MM.1S (cell line): ENCODE measurements around the gene TAS2R40.

Experiments used
- DNase-seq: peaks from one replicate; pipeline ENCODE4 v3.0.0-alpha.2; 2015
- H2AFZ ChIP-seq: fragments of 300-600 bp; sonication (generic); 2 replicates; pipeline ENCODE4 v1.6.0; 2016; ENCODE audit warnings: antibody characterized with exemption, low read length
- H3F3A ChIP-seq: fragments of 300-600 bp; sonication (generic); 2 replicates; pipeline ENCODE4 v1.6.1; 2016; ENCODE audit warnings: mild to moderate bottlenecking, antibody characterized with exemption, low read length, moderate library complexity, mixed read lengths; ENCODE audit not compliant: insufficient read depth
- H3K27ac ChIP-seq: fragments of 300-600 bp; sonication (generic); 2 replicates; pipeline ENCODE4 v1.5.1; 2016; ENCODE audit warnings: mild to moderate bottlenecking, low read length
- H3K27me3 ChIP-seq: fragments of 300-600 bp; sonication (generic); replicated peaks from 2 replicates; pipeline ENCODE4 v1.6.0; 2016; ENCODE audit warnings: low read length; ENCODE audit not compliant: insufficient read depth
- H3K36me3 ChIP-seq: fragments of 300-600 bp; sonication (generic); replicated peaks from 2 replicates; pipeline ENCODE4 v1.6.1; 2016; ENCODE audit warnings: mild to moderate bottlenecking, low read length, mixed read lengths; ENCODE audit not compliant: insufficient read depth
- H3K4me1 ChIP-seq: fragments of 300-600 bp; sonication (generic); 2 replicates; pipeline ENCODE4 v1.6.1; 2016; ENCODE audit warnings: low read length, mixed read lengths
- H3K4me2 ChIP-seq: fragments of 300-600 bp; sonication (generic); 2 replicates; pipeline ENCODE4 v1.6.0; 2016; ENCODE audit warnings: low read depth, low read length
- H3K4me3 ChIP-seq: fragments of 300-600 bp; sonication (generic); 2 replicates; pipeline ENCODE4 v1.5.1; 2016; ENCODE audit warnings: low read length, mixed read lengths
- H3K79me2 ChIP-seq: fragments of 300-600 bp; sonication (generic); 2 replicates; pipeline ENCODE4 v1.6.1; 2016; ENCODE audit warnings: mixed run types, low read length, mixed read lengths
- H3K9ac ChIP-seq: fragments of 300-600 bp; sonication (generic); 2 replicates; pipeline ENCODE4 v1.6.1; 2016; ENCODE audit warnings: low read length, mixed read lengths
- H3K9me2 ChIP-seq: fragments of 300-600 bp; sonication (generic); replicated peaks from 2 replicates; pipeline ENCODE4 v1.6.1; 2016; ENCODE audit warnings: mild to moderate bottlenecking, low read length, mixed read lengths; ENCODE audit not compliant: insufficient read depth
- H3K9me3 ChIP-seq: fragments of 300-600 bp; sonication (generic); replicated peaks from 2 replicates; pipeline ENCODE4 v1.6.1; 2016; ENCODE audit warnings: mild to moderate bottlenecking, low read length, mixed read lengths; ENCODE audit not compliant: insufficient read depth
- H4K20me1 ChIP-seq: fragments of 300-600 bp; sonication (generic); 2 replicates; pipeline ENCODE4 v1.6.1; 2016; ENCODE audit warnings: mild to moderate bottlenecking, low read length, moderate library complexity, mixed read lengths; ENCODE audit not compliant: insufficient read depth
- CTCF ChIP-seq: fragments of 300-600 bp; sonication (generic); IDR thresholded peaks from 2 replicates; pipeline ENCODE4 v1.5.1; 2016; ENCODE audit warnings: antibody characterized with exemption, low read length, mixed read lengths
- EZH2 ChIP-seq: fragments of 300-600 bp; sonication (generic); optimal IDR thresholded peaks from 2 replicates; pipeline ENCODE3; 2017; ENCODE audit warnings: low read depth, mild to moderate bottlenecking, antibody characterized with exemption, low read length, mixed read lengths
- EZH2phosphoT487 ChIP-seq: fragments of 300-600 bp; sonication (generic); IDR thresholded peaks from 2 replicates; pipeline ENCODE4 v1.6.1; 2018; ENCODE audit warnings: antibody characterized with exemption, low read length

TAS2R40 gene

GRCh38 chr7:143227806-143228205 lies 6.0 kb downstream of the TAS2R40 start:
- no peak overlapping the region for H3K27ac ChIP-seq
- no peaks in the 10 kb centered on the region for H3K79me2 ChIP-seq
- H3K9ac ChIP-seq = no peak overlapping the region
- H2AFZ ChIP-seq = no peak overlapping the region
- no peaks in the 10 kb centered on the region for H3K36me3 ChIP-seq
- no peak overlapping the region for H3K4me2 ChIP-seq
- H3F3A ChIP-seq = no peaks in the 10 kb centered on the region
- H3K27me3 ChIP-seq = no peaks in the 10 kb centered on the region
- TF ChIP-seq EZH2 (no peak), EZH2phosphoT487 (no peak), CTCF (no peak)
- H3K9me2 ChIP-seq = no peaks in the 10 kb centered on the region
- no peaks in the 10 kb centered on the region for H3K4me1 ChIP-seq
- H3K9me3 ChIP-seq = no peaks in the 10 kb centered on the region
- no peaks in the 10 kb centered on the region for H4K20me1 ChIP-seq
- DNase-seq = no peak
- no peak overlapping the region for H3K4me3 ChIP-seq

DNA sequence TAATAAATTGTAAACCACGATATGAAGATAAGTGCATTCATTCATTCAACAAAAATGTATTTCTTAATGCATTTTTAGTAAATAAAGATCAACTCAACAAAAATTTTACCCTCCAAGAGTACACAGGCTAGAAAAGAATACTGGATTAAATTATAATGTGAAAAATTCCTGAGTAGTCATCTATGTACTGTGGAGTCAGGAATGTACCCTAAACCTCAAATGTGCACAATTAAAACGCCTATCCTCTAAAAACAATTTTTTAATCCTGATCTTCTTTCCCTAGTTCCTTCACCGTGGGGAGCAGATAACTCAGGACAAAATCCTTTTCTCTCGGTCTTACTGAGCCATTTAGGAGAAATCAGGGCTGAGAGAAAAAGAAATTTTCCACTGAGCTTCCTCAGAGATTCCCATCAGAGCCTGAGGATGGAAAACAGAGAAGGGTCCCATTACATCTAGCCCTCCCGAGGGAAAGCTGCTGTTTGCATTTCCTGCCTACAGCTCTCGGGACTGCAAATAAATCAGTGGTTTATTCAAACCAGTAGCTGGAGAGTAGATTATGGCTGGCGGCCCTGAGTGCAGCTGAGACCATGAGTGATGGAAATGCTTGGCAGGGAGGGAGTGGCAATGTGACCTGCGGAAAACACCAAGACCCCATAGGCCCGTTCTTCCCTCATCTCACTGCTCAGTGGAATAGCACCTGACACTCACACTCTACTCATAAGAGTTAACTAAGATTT lies 7.4 kb downstream of the TAS2R40 start:
- Histone ChIP-seq H3K4me2 (no peak overlapping the region), H3K9me2 (no peaks in the 10 kb centered on the region)

GRCh38 chr7:143230602-143231457 lies 9.0 kb downstream of the TAS2R40 start:
- no peak overlapping the region for H3K9ac ChIP-seq
- H3K27me3 ChIP-seq = no peaks in the 10 kb centered on the region
- no peak for DNase-seq
- no peak overlapping the region for H2AFZ ChIP-seq
- no peaks in the 10 kb centered on the region for H3K9me2 ChIP-seq
- H3K4me1 ChIP-seq = no peaks in the 10 kb centered on the region
- no peaks in the 10 kb centered on the region for H3K9me3 ChIP-seq
- no peak overlapping the region for H3K4me2 ChIP-seq
- H3K79me2 ChIP-seq = no peaks in the 10 kb centered on the region
- H4K20me1 ChIP-seq = no peaks in the 10 kb centered on the region
- no peak overlapping the region for H3K4me3 ChIP-seq
- TF ChIP-seq CTCF (no peak), EZH2 (no peak), EZH2phosphoT487 (no peak)
- H3K27ac ChIP-seq = no peak overlapping the region
- no peaks in the 10 kb centered on the region for H3K36me3 ChIP-seq
- H3F3A ChIP-seq = no peaks in the 10 kb centered on the region

More for the DNA sequence above, 7.4 kb downstream of the TAS2R40 start:
- no peaks in the 10 kb centered on the region for H3K27me3 ChIP-seq
- no peaks in the 10 kb centered on the region for H3F3A ChIP-seq
- no peaks in the 10 kb centered on the region for H4K20me1 ChIP-seq
- TF ChIP-seq EZH2 (no peak), CTCF (no peak), EZH2phosphoT487 (no peak)
- H2AFZ ChIP-seq = no peak overlapping the region
- H3K27ac ChIP-seq = no peak overlapping the region
- H3K4me1 ChIP-seq = no peaks in the 10 kb centered on the region
- H3K9me3 ChIP-seq = no peaks in the 10 kb centered on the region
- no peak overlapping the region for H3K9ac ChIP-seq
- no peak for DNase-seq
- H3K36me3 ChIP-seq = no peaks in the 10 kb centered on the region
- H3K79me2 ChIP-seq = no peaks in the 10 kb centered on the region
- no peak overlapping the region for H3K4me3 ChIP-seq
